Measurements from ENCODE around the gene AUTS2. TPM values are rescaled to one million over a fixed set of nuclear protein-coding genes. Genes with fewer than 3 reads are reported as not detected.
A peak's percentile ranks its signal among the peaks of the same experiment; 100 is the strongest.

The AUTS2 gene
- total and polyA plus RNA-seq, 7 experiments from 2014 or later: 0.40 to 31.7 (median 4.2) TPM

- no peak for ATAC-seq
- Histone ChIP-seq H3K36me3 (ENCODE audit: control insufficient read depth in 2 of 3, insufficient read depth in 3 of 3, low read length in 3 of 3) (no peaks in the 10 kb centered on the region), H3K4me1 (ENCODE audit: control insufficient read depth in 2 of 2, insufficient read depth in 2 of 2, low read length in 2 of 2) (no peaks in the 10 kb centered on the region), H3K4me3 (ENCODE audit: low read length) (no peak overlapping the region), H3K27me3 (ENCODE audit: control insufficient read depth in 2 of 2, insufficient read depth in 2 of 2, low read length in 2 of 2) (no peaks in the 10 kb centered on the region), H3K27ac (ENCODE audit: low read depth, low read length) (no peak overlapping the region), H3K9me3 (ENCODE audit: control insufficient read depth in 2 of 3, low read length in 3 of 3) (no peaks in the 10 kb centered on the region)
- intact Hi-C loops (cut with micrococcal nuclease): no loop called here
- ChIA-PET CTCF (no interaction called here), POLR2A (no interaction called here)
- H3K4me1 Mint-ChIP-seq: peaks cover 0 to 9% (median 9%) of the 10 kb centered on the region in 7 donors
- H3K36me3 Mint-ChIP-seq: no peaks in the 10 kb centered on the region
- no peak overlapping the region for H3K4me3 Mint-ChIP-seq
- H3K27me3 Mint-ChIP-seq: no peaks in the 10 kb centered on the region
- H3K9me3 Mint-ChIP-seq: peaks cover 0 to 2% (median 0%) of the 10 kb centered on the region in 11 donors
- no peak for DNase-seq
- H3K27ac Mint-ChIP-seq: no peak overlapping the region
Measured at GRCh38 chr7:70439651-70440050, 841.4 kb downstream of the AUTS2 start.

DNA sequence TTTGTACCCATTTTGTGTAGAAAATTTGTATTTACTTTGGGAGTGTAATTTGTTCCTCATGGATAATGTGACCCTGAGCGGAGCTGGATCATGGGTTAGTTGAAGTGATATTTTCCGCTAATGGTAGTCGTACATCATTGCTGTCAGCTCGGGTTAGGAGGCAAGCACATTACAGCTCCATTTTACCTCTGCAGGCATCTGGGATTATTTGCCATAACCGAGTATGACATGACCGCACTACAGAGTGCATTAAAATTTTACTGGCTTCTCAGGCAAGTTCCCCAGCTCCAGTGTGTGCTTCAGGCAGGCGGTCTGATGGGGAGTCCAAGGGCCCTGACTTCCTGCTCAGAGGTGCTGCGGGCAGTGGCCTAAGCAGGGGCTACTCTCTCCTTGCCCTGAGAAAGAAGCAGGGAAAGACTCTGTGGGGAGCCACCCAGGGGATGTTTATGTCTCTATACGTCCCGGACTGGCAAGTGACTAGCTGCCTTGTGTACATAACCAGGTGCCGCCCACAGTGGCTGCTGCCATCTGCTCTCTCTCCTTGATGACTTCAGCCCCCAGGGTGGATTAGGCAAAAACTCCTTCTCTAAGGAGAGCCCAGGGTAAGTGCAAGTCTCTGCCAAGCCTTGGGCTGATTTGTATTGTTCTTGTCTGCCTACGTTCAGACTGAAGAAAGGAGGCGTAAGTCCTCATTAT is 848.3 kb downstream of the AUTS2 start:
- Mint-ChIP-seq H3K4me1 (no peaks in the 10 kb centered on the region), H3K27ac (no peak overlapping the region), H3K36me3 (no peaks in the 10 kb centered on the region), H3K9me3 (peaks cover 0 to 7% (median 0%) of the 10 kb centered on the region in 11 donors), H3K27me3 (no peaks in the 10 kb centered on the region), H3K4me3 (no peak overlapping the region)
- Histone ChIP-seq H3K4me1 (ENCODE audit: control insufficient read depth in 2 of 2, insufficient read depth in 2 of 2, low read length in 2 of 2) (no peaks in the 10 kb centered on the region), H3K36me3 (ENCODE audit: control insufficient read depth in 2 of 3, insufficient read depth in 3 of 3, low read length in 3 of 3) (no peaks in the 10 kb centered on the region), H3K27me3 (ENCODE audit: control insufficient read depth in 2 of 2, insufficient read depth in 2 of 2, low read length in 2 of 2) (no peaks in the 10 kb centered on the region), H3K4me3 (ENCODE audit: low read length) (no peak overlapping the region), H3K9me3 (ENCODE audit: control insufficient read depth in 2 of 3, low read length in 3 of 3) (no peaks in the 10 kb centered on the region), H3K27ac (ENCODE audit: low read depth, low read length) (no peak overlapping the region)
- ChIA-PET POLR2A (no interaction called here), CTCF (no interaction called here)
- no peak for DNase-seq
- intact Hi-C loops (cut with micrococcal nuclease): no loop called here
- ATAC-seq: no peak

- Histone ChIP-seq H3K9me3 (ENCODE audit: control insufficient read depth in 2 of 3, low read length in 3 of 3) (no peaks in the 10 kb centered on the region), H3K27ac (ENCODE audit: low read depth, low read length) (no peak overlapping the region), H3K27me3 (ENCODE audit: control insufficient read depth in 2 of 2, insufficient read depth in 2 of 2, low read length in 2 of 2) (no peaks in the 10 kb centered on the region), H3K36me3 (ENCODE audit: control insufficient read depth in 2 of 3, insufficient read depth in 3 of 3, low read length in 3 of 3) (no peaks in the 10 kb centered on the region), H3K4me3 (ENCODE audit: low read length) (no peak overlapping the region), H3K4me1 (ENCODE audit: control insufficient read depth in 2 of 2, insufficient read depth in 2 of 2, low read length in 2 of 2) (no peaks in the 10 kb centered on the region)
- ATAC-seq: no peak
- no peak for DNase-seq
- ChIA-PET CTCF (no interaction called here), POLR2A (no interaction called here)
- no peaks in the 10 kb centered on the region for H3K4me1 Mint-ChIP-seq
- no peaks in the 10 kb centered on the region for H3K27me3 Mint-ChIP-seq
- no peak overlapping the region for H3K27ac Mint-ChIP-seq
- intact Hi-C loops (cut with micrococcal nuclease): no loop called here
- no peaks in the 10 kb centered on the region for H3K36me3 Mint-ChIP-seq
- H3K9me3 Mint-ChIP-seq: peaks cover 0 to 7% (median 0%) of the 10 kb centered on the region in 11 donors
- no peak overlapping the region for H3K4me3 Mint-ChIP-seq
Measured at GRCh38 chr7:70448312-70448906, 850.1 kb downstream of the AUTS2 start.

DNA sequence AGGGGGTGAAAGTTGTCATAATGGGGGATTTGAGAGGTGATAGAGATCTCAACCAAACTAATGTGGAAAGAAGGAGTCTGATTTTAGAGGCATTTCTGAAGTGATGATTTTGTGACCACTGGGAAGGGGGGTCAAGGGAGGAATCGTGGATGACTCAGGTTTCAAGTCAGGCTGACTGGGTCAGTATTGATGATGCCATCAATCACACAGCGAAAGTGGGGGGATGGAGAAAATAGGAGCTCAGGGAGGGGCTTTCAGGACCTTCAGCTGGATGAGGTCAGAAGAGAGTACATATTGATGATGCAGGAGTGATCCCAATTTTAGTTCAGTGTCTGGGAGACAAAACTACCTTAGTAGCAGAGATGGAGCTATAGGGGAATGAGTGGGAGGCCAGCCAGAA is 852.5 kb downstream of the AUTS2 start:
- no peaks in the 10 kb centered on the region for H3K36me3 Mint-ChIP-seq
- Histone ChIP-seq H3K27me3 (ENCODE audit: control insufficient read depth in 2 of 2, insufficient read depth in 2 of 2, low read length in 2 of 2) (no peaks in the 10 kb centered on the region), H3K4me1 (ENCODE audit: control insufficient read depth in 2 of 2, insufficient read depth in 2 of 2, low read length in 2 of 2) (no peaks in the 10 kb centered on the region), H3K36me3 (ENCODE audit: control insufficient read depth in 2 of 3, insufficient read depth in 3 of 3, low read length in 3 of 3) (no peaks in the 10 kb centered on the region), H3K27ac (ENCODE audit: low read depth, low read length) (no peak overlapping the region), H3K4me3 (ENCODE audit: low read length) (no peak overlapping the region), H3K9me3 (ENCODE audit: control insufficient read depth in 2 of 3, low read length in 3 of 3) (no peaks in the 10 kb centered on the region)
- CTCF ChIA-PET: no interaction called here
- H3K4me1 Mint-ChIP-seq: peaks cover 0 to 6% (median 0%) of the 10 kb centered on the region in 7 donors
- intact Hi-C loops (cut with micrococcal nuclease): no loop called here
- no peak for DNase-seq
- H3K27me3 Mint-ChIP-seq: no peaks in the 10 kb centered on the region
- peaks cover 0 to 7% (median 0%) of the 10 kb centered on the region in 11 donors for H3K9me3 Mint-ChIP-seq
- no peak overlapping the region for H3K4me3 Mint-ChIP-seq
- ATAC-seq: no peak
- no peak overlapping the region for H3K27ac Mint-ChIP-seq
- POLR2A ChIA-PET: no interaction called here

DNA sequence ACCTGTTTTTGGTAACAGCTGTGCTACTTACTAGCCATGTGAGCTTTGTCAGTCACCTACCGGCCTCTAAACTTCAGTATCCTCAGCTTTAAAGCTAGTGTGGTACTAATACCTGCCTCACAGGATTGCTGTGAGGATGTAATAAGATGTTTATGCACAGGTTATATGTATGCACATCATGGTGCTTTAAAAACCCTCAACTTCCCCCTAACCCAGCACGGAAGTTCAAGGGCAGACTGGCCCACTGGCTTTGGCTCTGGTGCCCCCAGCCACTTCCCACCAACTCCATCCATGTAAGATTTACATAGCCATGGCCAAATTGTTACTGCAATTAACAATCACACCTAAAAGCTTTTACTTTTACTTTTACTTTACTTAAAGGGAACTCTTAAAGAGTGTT is 857.6 kb downstream of the AUTS2 start:
- CTCF ChIA-PET: no interaction called here

DNA sequence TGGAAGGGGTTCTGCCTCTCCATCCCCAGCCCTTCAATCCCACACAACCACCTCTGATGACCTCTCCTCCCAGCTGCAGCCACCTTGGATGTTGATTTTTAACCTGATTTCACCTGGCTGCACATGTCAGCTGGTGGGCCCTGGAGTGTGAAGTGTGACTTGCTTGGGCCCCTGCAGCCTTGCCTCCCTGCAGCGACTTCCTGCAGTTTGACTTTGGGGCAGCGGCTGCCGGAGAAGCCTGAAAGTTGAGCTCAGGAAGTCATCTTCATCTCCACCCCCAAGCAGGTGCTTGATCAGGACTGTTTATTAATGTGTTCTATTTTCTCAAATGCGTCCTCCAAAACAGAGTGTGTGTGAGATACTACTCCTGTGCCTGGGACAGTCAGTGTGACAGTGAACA is 858.4 kb downstream of the AUTS2 start:
- DNase-seq: peak in 3 of 9 donors; percentile 7 to 32 (median 9)
- Histone ChIP-seq H3K36me3 (ENCODE audit: control insufficient read depth in 2 of 3, insufficient read depth in 3 of 3, low read length in 3 of 3) (no peaks in the 10 kb centered on the region), H3K27me3 (ENCODE audit: control insufficient read depth in 2 of 2, insufficient read depth in 2 of 2, low read length in 2 of 2) (no peaks in the 10 kb centered on the region), H3K9me3 (ENCODE audit: control insufficient read depth in 2 of 3, low read length in 3 of 3) (no peaks in the 10 kb centered on the region), H3K27ac (ENCODE audit: low read depth, low read length) (no peak overlapping the region), H3K4me1 (ENCODE audit: control insufficient read depth in 2 of 2, insufficient read depth in 2 of 2, low read length in 2 of 2) (peaks cover 0 to 5% of the 10 kb centered on the region in 2 donors), H3K4me3 (ENCODE audit: low read length) (no peak overlapping the region)
- Mint-ChIP-seq H3K27me3 (no peaks in the 10 kb centered on the region), H3K4me3 (peak overlapping the region in 4 of 10 donors; percentile 12 to 45 (median 23)), H3K4me1 (peaks cover 0 to 34% (median 16%) of the 10 kb centered on the region in 7 donors), H3K27ac (peak overlapping the region in 2 of 9 donors; percentile 36 to 66), H3K36me3 (no peaks in the 10 kb centered on the region), H3K9me3 (peaks cover 0 to 2% (median 0%) of the 10 kb centered on the region in 11 donors)
- intact Hi-C loops (cut with micrococcal nuclease): no loop called here
- CTCF ChIA-PET: no interaction called here
- POLR2A ChIA-PET: no interaction called here
- ATAC-seq: peak; percentile 17

More for the DNA sequence above, 857.6 kb downstream of the AUTS2 start:
- ATAC-seq (no peak), DNase-seq (no peak)
- peaks cover 0 to 5% of the 10 kb centered on the region in 2 donors for H3K4me1 ChIP-seq (ENCODE audit: control insufficient read depth in 2 of 2, insufficient read depth in 2 of 2, low read length in 2 of 2)
- no peaks in the 10 kb centered on the region for H3K27me3 ChIP-seq (ENCODE audit: control insufficient read depth in 2 of 2, insufficient read depth in 2 of 2, low read length in 2 of 2)
- POLR2A ChIA-PET: no interaction called here
- H3K36me3 ChIP-seq (ENCODE audit: control insufficient read depth in 2 of 3, insufficient read depth in 3 of 3, low read length in 3 of 3): no peaks in the 10 kb centered on the region
- Mint-ChIP-seq H3K27ac (peak overlapping the region in 1 of 9 donors; percentile 64), H3K4me1 (peaks cover 0 to 34% (median 16%) of the 10 kb centered on the region in 7 donors), H3K27me3 (no peaks in the 10 kb centered on the region), H3K4me3 (peak overlapping the region in 2 of 10 donors; percentile 12 to 28), H3K36me3 (no peaks in the 10 kb centered on the region), H3K9me3 (peaks cover 0 to 2% (median 0%) of the 10 kb centered on the region in 11 donors)
- intact Hi-C loops (cut with micrococcal nuclease): no loop called here
- H3K4me3 ChIP-seq (ENCODE audit: low read length): no peak overlapping the region
- no peak overlapping the region for H3K27ac ChIP-seq (ENCODE audit: low read depth, low read length)
- H3K9me3 ChIP-seq (ENCODE audit: control insufficient read depth in 2 of 3, low read length in 3 of 3): no peaks in the 10 kb centered on the region

DNA sequence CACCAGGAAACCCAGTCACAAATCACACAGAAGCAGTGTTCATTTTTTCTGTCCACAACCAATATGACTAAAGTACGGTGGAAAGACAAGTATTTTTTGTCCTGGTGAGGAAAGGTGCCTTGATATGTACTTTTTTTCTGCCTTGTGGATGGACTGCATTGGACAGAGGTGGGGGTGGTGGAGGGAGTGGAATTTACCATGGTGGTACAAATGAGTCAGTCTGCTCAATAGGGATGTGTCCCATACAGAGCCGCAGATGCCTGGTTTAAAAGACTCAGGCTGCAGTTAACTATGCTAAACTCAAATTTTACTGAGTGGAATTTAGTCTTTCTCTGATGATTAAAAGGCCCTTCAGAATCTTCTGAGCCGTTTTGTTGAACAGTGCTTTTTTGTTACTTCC is 859.2 kb downstream of the AUTS2 start:
- no peaks in the 10 kb centered on the region for H3K36me3 Mint-ChIP-seq
- intact Hi-C loops (cut with micrococcal nuclease): no loop called here
- peak overlapping the region in 3 of 9 donors; percentile 24 to 53 (median 37) for H3K27ac Mint-ChIP-seq
- H3K27me3 Mint-ChIP-seq: no peaks in the 10 kb centered on the region
- no peak for DNase-seq
- ATAC-seq: no peak
- CTCF ChIA-PET: no interaction called here
- H3K27me3 ChIP-seq (ENCODE audit: control insufficient read depth in 2 of 2, insufficient read depth in 2 of 2, low read length in 2 of 2): no peaks in the 10 kb centered on the region
- POLR2A ChIA-PET: no interaction called here
- no peaks in the 10 kb centered on the region for H3K9me3 ChIP-seq (ENCODE audit: control insufficient read depth in 2 of 3, low read length in 3 of 3)
- H3K4me3 ChIP-seq (ENCODE audit: low read length): no peak overlapping the region
- H3K36me3 ChIP-seq (ENCODE audit: control insufficient read depth in 2 of 3, insufficient read depth in 3 of 3, low read length in 3 of 3): no peaks in the 10 kb centered on the region
- H3K4me1 ChIP-seq (ENCODE audit: control insufficient read depth in 2 of 2, insufficient read depth in 2 of 2, low read length in 2 of 2): peaks cover 0 to 5% of the 10 kb centered on the region in 2 donors
- peaks cover 0 to 34% (median 16%) of the 10 kb centered on the region in 7 donors for H3K4me1 Mint-ChIP-seq
- H3K4me3 Mint-ChIP-seq: peak overlapping the region in 1 of 10 donors; percentile 52
- H3K9me3 Mint-ChIP-seq: peaks cover 0 to 2% (median 0%) of the 10 kb centered on the region in 11 donors
- H3K27ac ChIP-seq (ENCODE audit: low read depth, low read length): no peak overlapping the region

Data from naive thymus-derived CD4-positive, alpha-beta T cell (primary cell).